Measurements from ENCODE around the gene MIXL1.
"Not testable (repeated sequence)": the region's sequence is repeated elsewhere in the genome, so short reads cannot be mapped to it uniquely, and the experiment has no call there.

Gene MIXL1

DNA sequence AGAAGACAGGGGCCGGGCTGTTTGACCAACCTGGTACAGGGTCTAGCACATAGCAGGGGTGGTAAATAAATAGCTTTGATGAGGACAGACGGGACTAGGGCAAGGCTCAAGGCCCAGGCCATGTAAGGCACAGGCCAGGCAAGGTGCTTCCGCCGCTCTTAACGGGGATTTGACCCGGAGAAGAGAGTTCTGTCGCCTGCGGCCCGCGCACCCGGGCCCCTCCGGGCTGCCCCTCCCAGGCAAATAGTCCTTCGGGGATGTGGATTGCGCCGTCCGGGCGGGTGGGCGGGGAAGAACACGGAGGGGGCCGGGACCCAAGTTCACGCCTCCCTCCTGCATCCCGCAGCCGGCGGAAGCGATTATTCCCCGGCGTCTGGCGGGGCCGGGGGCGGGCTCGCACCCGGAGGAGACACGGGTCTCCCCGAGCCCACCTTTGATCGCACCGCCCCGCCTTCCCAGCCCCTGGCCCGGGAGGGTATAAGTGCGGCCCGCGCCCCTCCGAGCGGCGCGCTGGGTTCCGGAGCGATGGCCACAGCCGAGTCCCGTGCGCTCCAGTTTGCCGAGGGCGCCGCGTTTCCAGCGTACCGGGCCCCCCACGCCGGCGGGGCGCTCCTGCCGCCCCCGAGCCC, at the start of gene MIXL1:
MIXL1 (plus strand) TSS at position 508 of the 629 bp plus-strand sequence; CDS start at position 526, 18 bp downstream.
- peak in 1 of 3 donors; percentile 15 for DNase-seq

DNA sequence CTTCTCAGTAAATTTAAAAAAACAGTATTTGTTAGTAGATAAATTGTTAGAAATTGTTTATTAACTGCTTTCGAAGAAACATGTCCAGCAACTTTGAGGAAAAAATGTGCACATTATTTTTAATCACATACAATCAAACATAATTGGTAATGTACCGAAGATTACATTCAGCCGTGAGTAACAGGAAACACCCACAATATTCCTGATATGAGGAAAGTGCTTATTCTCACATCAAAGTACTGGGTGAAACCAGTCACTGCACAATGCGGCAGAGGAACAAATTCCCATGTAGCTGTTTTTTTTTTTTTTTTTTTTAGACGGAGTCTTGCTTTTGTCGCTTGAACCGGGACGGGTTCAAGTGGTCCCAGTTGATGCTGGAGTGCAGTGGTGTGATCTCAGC, 46.6 kb upstream of the MIXL1 start:
- DNase-seq = no peak

GRCh38 chr1:226181996-226182714, 41.3 kb upstream of the MIXL1 start:
- DNase-seq = peak; percentile 78 to 86 (median 83)

DNA sequence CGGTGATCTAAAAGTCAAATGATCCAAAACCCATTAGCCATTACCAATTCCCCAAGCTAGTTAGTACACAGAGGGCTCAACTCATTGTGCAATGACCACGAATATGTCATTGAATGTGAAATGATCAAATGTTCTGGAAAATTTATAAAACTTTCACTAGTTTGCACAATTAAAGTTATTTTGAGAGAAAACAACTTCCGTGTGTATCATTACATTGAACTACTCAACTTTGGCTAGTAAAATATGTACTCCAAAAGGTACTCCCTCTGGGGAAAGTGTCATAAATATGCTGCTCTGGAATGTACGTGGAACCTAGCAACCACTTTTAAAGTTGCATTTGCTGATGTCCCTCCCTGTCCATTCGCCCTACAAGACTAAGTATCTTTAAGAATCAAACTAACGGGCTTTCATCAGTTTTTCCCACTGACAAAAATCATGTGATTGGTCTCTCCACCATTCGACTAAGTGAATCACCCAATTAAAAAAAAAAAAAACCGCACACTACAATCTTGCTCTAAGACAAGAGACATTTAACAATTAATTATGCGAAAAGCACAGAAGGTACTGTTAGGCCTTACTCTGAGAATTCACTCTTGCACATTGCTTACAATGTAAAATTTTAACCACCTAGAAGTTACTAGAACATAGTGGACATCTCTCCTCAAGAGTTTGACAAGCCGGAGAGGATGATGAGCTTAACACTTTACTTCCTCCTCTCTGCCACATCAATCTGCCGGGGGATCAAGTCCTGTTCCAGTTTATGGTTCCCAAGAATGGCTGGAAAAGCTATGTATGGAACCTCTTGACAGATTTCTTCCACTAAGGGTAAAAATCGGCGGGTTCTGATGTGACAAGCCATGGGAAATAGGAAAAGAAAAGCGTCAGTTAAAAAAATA, 38.1 kb upstream of the MIXL1 start:
- peak; percentile 69 to 90 (median 78) for DNase-seq

DNA sequence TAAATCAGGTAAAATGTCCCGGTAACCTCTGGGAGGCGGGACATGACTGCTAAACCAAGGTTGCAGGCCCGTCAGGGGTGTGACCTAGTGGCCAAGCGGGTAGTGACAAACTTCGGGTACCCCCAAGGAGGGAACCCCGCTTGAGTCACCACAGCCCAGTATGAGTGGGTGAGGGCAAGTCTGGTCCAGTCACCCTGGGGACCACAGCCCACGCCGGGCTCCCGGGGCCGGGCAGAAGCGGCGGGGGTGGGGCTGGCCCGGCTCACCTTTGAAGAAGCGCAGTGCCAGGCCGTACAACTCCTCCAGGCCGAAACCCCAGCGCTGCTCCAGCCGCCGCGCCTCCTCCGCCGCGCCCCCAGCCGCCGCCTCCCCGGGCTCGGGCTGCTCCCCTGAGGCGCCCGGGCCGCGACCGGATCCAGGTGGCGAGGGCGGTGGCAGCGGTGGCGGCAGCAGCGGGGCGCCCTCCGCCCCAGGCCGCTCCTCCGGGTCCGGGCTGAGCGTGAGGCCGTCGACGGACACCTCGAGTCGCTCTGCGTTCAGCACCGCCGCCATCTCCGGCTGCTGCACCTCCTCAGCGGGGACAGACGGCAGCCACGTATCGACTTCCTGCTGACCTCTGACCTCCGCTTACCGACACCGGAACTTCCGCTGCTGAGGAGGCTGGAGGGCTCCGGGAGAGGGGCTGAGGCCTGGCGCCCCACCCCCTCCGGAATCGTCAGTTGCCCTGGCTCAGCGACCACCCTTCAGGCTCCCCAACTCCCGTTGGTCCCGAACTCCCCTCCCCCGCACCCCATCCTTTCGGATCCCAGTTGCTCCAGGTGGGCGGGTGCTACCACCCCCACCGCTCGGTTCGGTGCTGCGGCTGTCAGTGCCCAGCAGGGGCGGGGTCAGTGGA, 37.1 kb upstream of the MIXL1 start, which contains the start of gene ACBD3:
ACBD3 (minus strand) TSS at position 618 of the 895 bp plus-strand sequence; CDS start at position 552, 66 bp downstream.
- DNase-seq = peak; percentile 97 to 98 (median 98)

- DNase-seq = no peak
Measured at GRCh38 chr1:226187019-226187322, 36.5 kb upstream of the MIXL1 start.

DNA sequence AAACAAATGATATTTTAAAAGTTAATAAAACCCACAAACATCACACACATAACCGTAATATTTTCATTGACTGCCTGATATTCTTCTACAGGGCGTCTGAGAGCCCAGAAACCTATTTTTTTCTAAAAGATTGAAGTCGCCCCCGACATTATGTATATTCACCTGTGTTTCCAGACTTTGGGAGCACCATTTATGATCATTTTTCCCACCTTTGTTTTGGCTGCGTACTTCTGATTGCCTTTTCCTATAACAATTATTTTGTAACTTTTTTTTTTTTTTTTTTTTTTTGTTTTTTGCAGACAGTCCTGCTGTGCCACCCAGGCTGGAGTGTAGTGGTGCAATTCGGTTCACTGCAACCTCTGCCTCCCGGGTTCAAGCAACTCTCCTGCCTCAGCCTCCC, 36.1 kb upstream of the MIXL1 start:
- DNase-seq = no peak

DNA sequence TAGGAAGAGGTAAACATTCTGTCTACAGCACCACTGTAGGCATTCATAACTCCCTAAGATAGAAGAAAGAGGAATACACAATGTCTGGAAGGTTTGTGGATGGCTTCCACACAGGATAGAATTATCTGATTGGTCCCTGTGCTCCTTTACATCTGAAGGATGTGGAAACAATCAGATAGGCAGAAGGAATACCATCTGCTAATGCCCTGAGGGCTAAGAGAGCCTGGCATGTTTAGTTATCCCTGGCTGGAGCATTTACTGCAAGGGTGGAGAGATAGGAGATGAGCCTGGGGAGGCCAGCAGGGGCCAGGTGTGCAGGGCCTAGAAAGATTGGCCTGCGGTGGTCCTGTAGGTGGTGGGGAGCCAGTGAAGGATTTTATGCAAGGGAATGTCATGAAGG, 28.3 kb upstream of the MIXL1 start:
- no peak for DNase-seq

GRCh38 chr1:226199971-226200370, 23.5 kb upstream of the MIXL1 start:
- DNase-seq = no peak

DNA sequence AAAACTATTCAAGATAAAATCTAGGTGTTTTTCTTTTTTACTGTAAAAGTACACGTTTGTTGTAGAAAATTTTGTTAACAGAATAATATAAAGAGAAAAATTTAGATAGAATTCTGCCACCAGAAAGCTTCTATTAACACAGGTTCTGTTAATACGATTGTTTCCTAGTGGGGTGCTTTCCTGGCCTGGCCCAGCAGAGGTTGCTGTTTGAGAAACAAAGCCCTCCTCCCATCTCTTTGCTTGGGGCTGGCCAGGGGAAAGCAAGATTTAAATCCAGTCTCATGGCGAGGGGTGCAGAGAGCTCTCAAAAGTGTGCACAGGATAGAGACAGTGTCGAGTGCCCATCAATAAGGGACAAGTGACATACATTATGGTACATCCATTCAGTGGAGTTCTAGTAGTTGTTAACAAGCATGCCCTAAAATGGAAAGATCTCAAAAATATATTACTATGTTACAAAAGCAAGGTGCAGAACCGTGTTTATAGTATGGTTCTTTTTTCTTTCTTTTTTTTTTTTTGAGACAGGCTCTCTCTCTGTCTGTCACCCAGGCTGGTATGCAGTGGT, 22.4 kb upstream of the MIXL1 start:
- no peak for DNase-seq

DNA sequence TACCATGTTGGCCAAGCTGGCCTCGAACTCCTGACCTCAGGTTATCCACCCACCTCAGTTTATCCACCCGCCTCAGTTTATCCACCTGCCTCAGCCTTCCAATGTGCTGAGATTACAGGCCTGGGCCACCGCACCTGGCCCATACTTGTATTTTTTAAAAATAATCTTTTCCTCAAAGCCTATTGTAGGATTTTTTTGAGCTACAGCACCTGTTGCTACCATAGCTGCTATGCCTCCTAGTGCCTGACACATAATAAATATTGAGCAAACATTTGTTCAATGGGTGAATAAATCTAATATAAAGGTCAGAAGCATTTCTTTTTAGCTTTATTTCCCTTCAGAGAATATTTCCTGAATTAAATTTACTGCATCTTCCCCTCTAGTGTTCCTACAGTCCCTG, 21.2 kb upstream of the MIXL1 start:
- no peak for DNase-seq

GRCh38 chr1:226202666-226203065, 20.8 kb upstream of the MIXL1 start:
- DNase-seq = not testable (repeated sequence)

- no peak for DNase-seq
Measured at GRCh38 chr1:226203240-226203639, 20.2 kb upstream of the MIXL1 start.

- DNase-seq = no peak
Measured at GRCh38 chr1:226203655-226204054, 19.8 kb upstream of the MIXL1 start.

- DNase-seq = no peak
Measured at GRCh38 chr1:226204198-226204597, 19.3 kb upstream of the MIXL1 start.

DNA sequence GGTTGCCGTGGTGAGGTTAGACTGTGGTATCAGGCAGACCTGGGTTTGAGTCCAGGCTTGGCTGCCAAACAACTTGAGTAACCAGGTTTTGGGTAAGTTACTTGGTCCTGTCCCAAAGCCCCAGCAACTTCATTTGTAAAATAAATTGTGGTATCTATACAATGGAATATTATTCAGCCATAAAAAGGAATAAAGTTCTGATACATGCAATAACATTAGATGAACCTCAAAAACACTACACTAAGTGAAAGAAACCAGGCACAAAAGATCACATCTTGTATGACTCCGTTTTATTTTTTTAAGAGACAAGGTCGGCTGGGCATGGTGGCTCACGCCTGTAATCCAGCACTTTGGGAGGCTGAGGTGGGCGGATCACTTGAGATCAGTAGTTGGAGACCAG, 16.4 kb upstream of the MIXL1 start:
- no peak for DNase-seq

DNA sequence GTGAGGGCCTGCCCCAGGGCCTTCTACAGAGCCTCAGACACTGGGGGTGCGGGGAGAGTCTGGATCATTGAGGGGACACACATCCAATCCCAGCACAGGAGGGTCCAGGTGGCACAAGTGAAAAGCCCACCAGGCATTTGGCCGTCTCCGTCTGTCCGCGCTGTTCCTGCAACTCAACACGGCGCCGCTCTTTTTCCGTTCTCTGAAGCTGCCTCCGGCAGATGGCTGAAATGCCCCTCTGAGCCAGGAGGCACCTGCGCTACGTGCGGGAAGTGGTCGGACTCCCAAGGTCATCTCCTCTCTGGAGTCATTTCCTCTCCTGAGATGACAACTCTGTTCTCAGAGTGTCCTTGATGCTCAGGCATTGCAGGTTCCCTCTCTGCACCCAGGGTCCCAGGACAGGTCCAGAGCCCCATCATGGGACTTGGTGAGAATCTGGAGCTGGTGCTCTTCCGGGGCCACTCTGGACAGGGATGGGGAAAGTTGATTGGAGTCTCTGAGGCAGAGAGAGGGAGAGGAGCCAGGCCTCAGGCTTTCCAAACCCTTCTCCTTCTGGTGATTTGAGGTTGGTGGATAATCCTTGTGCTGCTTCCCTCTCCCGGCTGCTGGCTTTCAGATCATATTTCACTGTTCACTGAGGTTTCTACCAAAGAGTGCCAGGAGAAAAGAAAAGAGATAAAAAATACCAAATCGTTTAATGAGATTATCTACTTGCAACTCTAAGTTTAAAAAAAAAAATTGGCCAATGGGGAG, 14.0 kb upstream of the MIXL1 start:
- no peak for DNase-seq

GRCh38 chr1:226210571-226211176, 12.8 kb upstream of the MIXL1 start:
- no peak for DNase-seq

DNA sequence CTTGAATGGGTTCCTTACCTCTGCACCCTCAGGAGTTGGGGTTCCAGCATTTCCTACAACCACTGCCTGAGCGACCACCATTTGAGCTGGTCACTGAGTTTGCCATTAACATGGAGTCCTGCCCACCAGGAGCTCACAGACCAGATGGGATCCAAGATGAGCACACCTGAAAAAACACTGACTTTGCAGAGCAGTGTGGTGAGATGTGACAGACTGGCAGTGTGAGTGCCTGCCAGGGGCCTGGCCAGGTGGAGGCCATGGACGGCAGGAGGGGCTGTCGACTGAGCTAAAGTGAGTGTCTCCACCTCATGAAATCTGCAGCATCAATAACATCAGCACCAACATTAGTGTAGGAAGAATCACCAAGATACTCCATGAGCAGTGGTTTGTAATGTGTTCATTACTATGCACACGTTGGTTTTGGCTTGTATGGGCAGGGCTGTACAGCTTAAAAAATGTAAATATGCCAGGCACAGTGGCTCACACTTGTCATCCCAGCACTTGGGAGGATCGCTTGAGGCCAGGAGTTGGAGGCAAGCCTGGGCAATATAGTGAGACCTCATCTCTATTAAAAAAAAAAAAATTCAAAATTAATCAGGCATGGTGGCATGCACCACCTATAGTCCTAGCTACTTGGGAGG, 12.2 kb upstream of the MIXL1 start:
- no peak for DNase-seq

- no peak for DNase-seq
Measured at GRCh38 chr1:226212545-226212944, 10.9 kb upstream of the MIXL1 start.

Data from suppressor macrophage treated with lipopolysaccharide for 1 hour (primary cell).